Neural cell (in vitro differentiated cells): ENCODE data around the gene PFKP. TPM values are rescaled to one million over a fixed set of nuclear protein-coding genes. Genes with fewer than 3 reads are reported as not detected.

Experiments used
- H2AFZ ChIP-seq: fragments of 200-600, 300-800 bp; sonication (generic), shearing (Covaris generic); 2 replicates; pipeline ENCODE4 v1.6.0; 2014; ENCODE audit warnings: low read depth, mild to moderate bottlenecking, antibody characterized with exemption, low read length, moderate library complexity
- H3F3A ChIP-seq: fragments of 200-600 bp; shearing (Covaris generic); 2 replicates; pipeline ENCODE4 v1.6.1; 2016; ENCODE audit warnings: mild to moderate bottlenecking, moderate library complexity, mixed read lengths, antibody characterized with exemption, low read length; ENCODE audit not compliant: insufficient read depth, poor library complexity, severe bottlenecking
- H3K27ac ChIP-seq: fragments of 200-600, 300-800 bp; sonication (generic), shearing (Covaris generic); 2 replicates; pipeline ENCODE4 v1.5.1; 2014; ENCODE audit warnings: mild to moderate bottlenecking, low read length, moderate library complexity
- H3K27me3 ChIP-seq: fragments of 300-800, 200-600 bp; sonication (generic), shearing (Covaris generic); 2 replicates; pipeline ENCODE4 v1.6.0; 2014; ENCODE audit warnings: mild to moderate bottlenecking, low read depth, low read length, moderate library complexity; ENCODE audit not compliant: insufficient read depth
- H3K36me3 ChIP-seq: fragments of 300-800, 200-600 bp; sonication (generic), shearing (Covaris generic); 2 replicates; pipeline ENCODE4 v1.5.1; 2014; ENCODE audit warnings: mild to moderate bottlenecking, antibody characterized with exemption, low read length, moderate library complexity; ENCODE audit not compliant: insufficient read depth
- H3K4me2 ChIP-seq: fragments of 300-800, 200-600 bp; sonication (generic), shearing (Covaris generic); 2 replicates; pipeline ENCODE4 v1.6.0; 2014; ENCODE audit warnings: mild to moderate bottlenecking, low read length
- H3K4me3 ChIP-seq: fragments of 300-800, 200-600 bp; sonication (generic), shearing (Covaris generic); 2 replicates; pipeline ENCODE4 v1.5.1; 2014; ENCODE audit warnings: mild to moderate bottlenecking, low read length, moderate library complexity
- H3K79me2 ChIP-seq: fragments of 200-600 bp; shearing (Covaris generic); replicated peaks from 2 replicates; pipeline ENCODE4 v1.6.0; 2014; ENCODE audit warnings: mild to moderate bottlenecking, low read length, moderate library complexity; ENCODE audit not compliant: insufficient read depth
- H3K9ac ChIP-seq: fragments of 300-800, 200-600 bp; sonication (generic), shearing (Covaris generic); 2 replicates; pipeline ENCODE4 v1.6.1; 2016; ENCODE audit warnings: mild to moderate bottlenecking, low read length, mixed read lengths
- H3K9me2 ChIP-seq: fragments of 200-600 bp; shearing (Covaris generic); 2 replicates; pipeline ENCODE4 v1.6.1; 2016; ENCODE audit warnings: mild to moderate bottlenecking, low read length, mixed read lengths; ENCODE audit not compliant: insufficient read depth
- H3K9me3 ChIP-seq: fragments of 200-600, 300-800 bp; sonication (generic), shearing (Covaris generic); 2 replicates; pipeline ENCODE4 v1.6.1; 2016; ENCODE audit warnings: mild to moderate bottlenecking, mixed run types, low read length, moderate library complexity, mixed read lengths
- H4K20me1 ChIP-seq: fragments of 200-600 bp; shearing (Covaris generic); 2 replicates; pipeline ENCODE4 v1.6.1; 2016; ENCODE audit warnings: mild to moderate bottlenecking, mixed run types; ENCODE audit not compliant: insufficient read depth
- EP300 ChIP-seq: fragments of 450-650 bp; conservative IDR thresholded peaks from 2 replicates; pipeline ENCODE4 v1.6.1; 2014; ENCODE audit warnings: antibody characterized with exemption, mild to moderate bottlenecking, moderate library complexity; ENCODE audit not compliant: poor library complexity, severe bottlenecking
- EZH2 ChIP-seq: fragments of 200-600, 300-800 bp; shearing (Covaris generic), sonication (generic); IDR thresholded peaks from 2 replicates; pipeline ENCODE4 v1.6.1; 2014; ENCODE audit warnings: antibody characterized with exemption, low read length, borderline replicate concordance, mild to moderate bottlenecking; ENCODE audit not compliant: insufficient read depth, poor library complexity, severe bottlenecking
- MXI1 ChIP-seq: fragments of 450-650 bp; conservative IDR thresholded peaks from 2 replicates; pipeline ENCODE4 v1.6.1; 2014; ENCODE audit warnings: antibody characterized with exemption, mild to moderate bottlenecking; ENCODE audit not compliant: poor library complexity, severe bottlenecking
- POLR2AphosphoS5 ChIP-seq: IDR thresholded peaks from 2 replicates; pipeline ENCODE4 v1.6.1; 2012
- RAD21 ChIP-seq: fragments of 450-650 bp; conservative IDR thresholded peaks from 2 replicates; pipeline ENCODE4 v1.6.1; 2014; ENCODE audit warnings: antibody characterized with exemption, mild to moderate bottlenecking, moderate library complexity
- SMC3 ChIP-seq: fragments of 450-650 bp; conservative IDR thresholded peaks from 2 replicates; pipeline ENCODE4 v1.6.1; 2014; ENCODE audit warnings: antibody characterized with exemption, mild to moderate bottlenecking, moderate library complexity; ENCODE audit not compliant: poor library complexity
- TAF1 ChIP-seq: IDR thresholded peaks from 2 replicates; pipeline ENCODE4 v1.6.1; 2012; ENCODE audit warnings: low read depth
- polyA plus RNA-seq: library from polyadenylated mRNA; depleted of rRNA; stranded (reverse); fragments of >200 nt; gene quantifications from 2 replicates; pipeline ENCODE4 v1.2.3, GENCODE V29; 2014
- TF ChIP-seq, protein P1 (sequence below): fragments of 450-650 bp; IDR thresholded peaks from 2 replicates; pipeline ENCODE4 v1.5.1; 2014; ENCODE audit warnings: antibody characterized with exemption, mild to moderate bottlenecking, moderate library complexity; ENCODE audit not compliant: poor library complexity, severe bottlenecking
- TF ChIP-seq, protein P2 (sequence below): IDR thresholded peaks from 2 replicates; pipeline ENCODE4 v1.6.1; 2012; ENCODE audit warnings: borderline replicate concordance

Gene PFKP
- polyA plus RNA-seq, 1 donor from 2014 or later, result 27.9 TPM

DNA sequence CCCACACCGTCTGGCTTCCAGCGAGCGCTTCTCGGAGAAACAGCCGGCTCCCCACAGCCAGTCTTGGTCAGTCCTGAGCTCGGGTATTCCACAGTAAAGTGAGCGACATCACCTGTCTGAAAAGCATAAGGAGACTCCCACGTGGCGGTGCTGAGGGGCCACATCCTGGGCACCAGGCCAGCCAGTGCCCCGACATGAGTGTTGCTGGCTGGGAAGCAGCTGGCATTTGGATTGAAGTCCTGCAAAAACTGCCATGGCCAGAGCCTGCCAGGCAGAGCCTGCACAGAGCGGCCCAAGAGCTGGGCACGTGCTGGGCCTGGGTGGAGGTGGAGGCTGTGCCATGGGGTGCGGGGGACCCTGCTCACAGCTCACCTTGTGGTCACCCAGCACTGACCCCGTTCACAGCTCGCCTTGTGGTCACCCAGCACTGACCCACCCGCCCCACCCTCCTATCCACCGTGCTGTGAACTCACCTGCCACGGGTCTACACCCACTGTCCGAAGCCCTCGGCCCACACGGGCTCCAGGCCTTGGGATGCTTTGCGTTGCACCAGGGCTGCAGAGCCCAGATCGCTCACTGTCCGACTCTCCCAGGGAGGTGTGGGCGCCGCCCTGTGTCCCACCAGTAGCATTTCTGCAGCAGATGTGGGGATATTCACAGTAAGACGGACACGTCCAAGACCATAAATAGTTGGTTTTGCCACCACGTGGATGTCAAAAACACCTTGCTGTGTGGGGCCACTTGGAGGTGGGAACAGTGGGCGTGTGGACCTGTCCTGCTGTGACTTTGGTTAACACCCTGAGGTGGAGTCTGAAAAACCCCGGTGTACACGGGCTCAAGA lies 56.4 kb downstream of the PFKP start:
- Histone ChIP-seq H3K36me3 (no peaks in the 10 kb centered on the region), H3K9me2 (no peaks in the 10 kb centered on the region), H3K9ac (no peak overlapping the region), H4K20me1 (no peaks in the 10 kb centered on the region), H3K79me2 (no peaks in the 10 kb centered on the region), H3K4me2 (no peak overlapping the region), H2AFZ (no peak overlapping the region), H3K27ac (no peak overlapping the region), H3K4me3 (no peak overlapping the region), H3F3A (no peaks in the 10 kb centered on the region), H3K9me3 (no peaks in the 10 kb centered on the region), H3K27me3 (no peaks in the 10 kb centered on the region)
- TF ChIP-seq POLR2AphosphoS5 (no peak), SMC3 (no peak), EZH2 (no peak), RAD21 (no peak), MXI1 (no peak), TAF1 (no peak), EP300 (no peak)
- TF ChIP-seq, protein P1, sequence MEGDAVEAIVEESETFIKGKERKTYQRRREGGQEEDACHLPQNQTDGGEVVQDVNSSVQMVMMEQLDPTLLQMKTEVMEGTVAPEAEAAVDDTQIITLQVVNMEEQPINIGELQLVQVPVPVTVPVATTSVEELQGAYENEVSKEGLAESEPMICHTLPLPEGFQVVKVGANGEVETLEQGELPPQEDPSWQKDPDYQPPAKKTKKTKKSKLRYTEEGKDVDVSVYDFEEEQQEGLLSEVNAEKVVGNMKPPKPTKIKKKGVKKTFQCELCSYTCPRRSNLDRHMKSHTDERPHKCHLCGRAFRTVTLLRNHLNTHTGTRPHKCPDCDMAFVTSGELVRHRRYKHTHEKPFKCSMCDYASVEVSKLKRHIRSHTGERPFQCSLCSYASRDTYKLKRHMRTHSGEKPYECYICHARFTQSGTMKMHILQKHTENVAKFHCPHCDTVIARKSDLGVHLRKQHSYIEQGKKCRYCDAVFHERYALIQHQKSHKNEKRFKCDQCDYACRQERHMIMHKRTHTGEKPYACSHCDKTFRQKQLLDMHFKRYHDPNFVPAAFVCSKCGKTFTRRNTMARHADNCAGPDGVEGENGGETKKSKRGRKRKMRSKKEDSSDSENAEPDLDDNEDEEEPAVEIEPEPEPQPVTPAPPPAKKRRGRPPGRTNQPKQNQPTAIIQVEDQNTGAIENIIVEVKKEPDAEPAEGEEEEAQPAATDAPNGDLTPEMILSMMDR, result no peak
- TF ChIP-seq, protein P2, sequence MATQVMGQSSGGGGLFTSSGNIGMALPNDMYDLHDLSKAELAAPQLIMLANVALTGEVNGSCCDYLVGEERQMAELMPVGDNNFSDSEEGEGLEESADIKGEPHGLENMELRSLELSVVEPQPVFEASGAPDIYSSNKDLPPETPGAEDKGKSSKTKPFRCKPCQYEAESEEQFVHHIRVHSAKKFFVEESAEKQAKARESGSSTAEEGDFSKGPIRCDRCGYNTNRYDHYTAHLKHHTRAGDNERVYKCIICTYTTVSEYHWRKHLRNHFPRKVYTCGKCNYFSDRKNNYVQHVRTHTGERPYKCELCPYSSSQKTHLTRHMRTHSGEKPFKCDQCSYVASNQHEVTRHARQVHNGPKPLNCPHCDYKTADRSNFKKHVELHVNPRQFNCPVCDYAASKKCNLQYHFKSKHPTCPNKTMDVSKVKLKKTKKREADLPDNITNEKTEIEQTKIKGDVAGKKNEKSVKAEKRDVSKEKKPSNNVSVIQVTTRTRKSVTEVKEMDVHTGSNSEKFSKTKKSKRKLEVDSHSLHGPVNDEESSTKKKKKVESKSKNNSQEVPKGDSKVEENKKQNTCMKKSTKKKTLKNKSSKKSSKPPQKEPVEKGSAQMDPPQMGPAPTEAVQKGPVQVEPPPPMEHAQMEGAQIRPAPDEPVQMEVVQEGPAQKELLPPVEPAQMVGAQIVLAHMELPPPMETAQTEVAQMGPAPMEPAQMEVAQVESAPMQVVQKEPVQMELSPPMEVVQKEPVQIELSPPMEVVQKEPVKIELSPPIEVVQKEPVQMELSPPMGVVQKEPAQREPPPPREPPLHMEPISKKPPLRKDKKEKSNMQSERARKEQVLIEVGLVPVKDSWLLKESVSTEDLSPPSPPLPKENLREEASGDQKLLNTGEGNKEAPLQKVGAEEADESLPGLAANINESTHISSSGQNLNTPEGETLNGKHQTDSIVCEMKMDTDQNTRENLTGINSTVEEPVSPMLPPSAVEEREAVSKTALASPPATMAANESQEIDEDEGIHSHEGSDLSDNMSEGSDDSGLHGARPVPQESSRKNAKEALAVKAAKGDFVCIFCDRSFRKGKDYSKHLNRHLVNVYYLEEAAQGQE, result no peak

DNA sequence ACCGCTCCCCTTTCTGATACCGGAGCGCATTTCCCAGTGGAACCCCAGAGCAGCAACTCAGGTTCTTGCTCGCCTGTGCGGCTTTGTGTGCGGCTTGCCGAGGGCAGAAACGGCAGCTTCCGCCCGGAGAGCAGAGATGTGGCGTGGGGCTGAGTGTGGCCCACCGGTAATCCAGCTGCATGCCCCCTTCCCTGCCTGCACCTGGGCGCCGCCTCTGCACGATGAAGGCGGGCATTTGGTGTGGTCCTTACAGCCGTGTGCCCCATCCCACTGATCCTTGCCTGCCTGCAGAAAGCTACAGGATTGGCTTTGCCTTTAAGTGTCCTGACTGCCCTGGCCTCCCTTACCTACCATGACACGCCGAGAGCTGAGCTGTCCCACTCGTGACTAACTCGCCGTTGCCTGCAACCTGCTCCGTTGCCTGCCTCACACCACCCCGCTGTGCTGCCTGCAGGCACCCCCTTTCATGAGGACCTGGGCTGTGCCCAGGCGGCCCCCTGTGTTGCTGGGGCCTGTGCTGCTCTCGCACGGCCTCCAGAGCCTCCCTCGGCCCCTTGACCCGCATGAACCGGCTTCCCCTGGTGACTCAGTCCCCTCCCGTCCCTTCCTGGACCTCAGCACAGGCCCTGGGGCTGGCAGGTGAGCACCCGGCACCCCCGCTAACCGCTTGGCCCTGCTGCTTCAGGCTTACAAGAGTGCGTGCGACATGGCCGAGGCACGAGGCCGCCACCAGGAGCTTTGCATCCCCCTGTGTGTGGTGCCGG lies 57.2 kb downstream of the PFKP start:
- Histone ChIP-seq H3K36me3 (peaks cover 4% of the 10 kb centered on the region), H3F3A (no peaks in the 10 kb centered on the region)
- TF ChIP-seq EP300, result no peak
- no peak for TF ChIP-seq RAD21
- TF ChIP-seq, protein P2, result no peak
- no peak for TF ChIP-seq TAF1
- no peak for TF ChIP-seq POLR2AphosphoS5
- TF ChIP-seq, protein P1, result no peak
- TF ChIP-seq EZH2, result no peak
- no peak for TF ChIP-seq MXI1
- TF ChIP-seq SMC3, result no peak

More for the DNA sequence above, 57.2 kb downstream of the PFKP start:
- no peaks in the 10 kb centered on the region for H3K9me3 ChIP-seq
- no peaks in the 10 kb centered on the region for H3K79me2 ChIP-seq
- H3K27me3 ChIP-seq, result no peaks in the 10 kb centered on the region
- no peak overlapping the region for H3K4me2 ChIP-seq
- H4K20me1 ChIP-seq, result no peaks in the 10 kb centered on the region
- no peak overlapping the region for H3K27ac ChIP-seq
- no peaks in the 10 kb centered on the region for H3K9me2 ChIP-seq
- no peak overlapping the region for H2AFZ ChIP-seq
- no peak overlapping the region for H3K9ac ChIP-seq
- no peak overlapping the region for H3K4me3 ChIP-seq
